HG02885 (cell line): ENCODE data around the gene KNL1.
"Not testable (repeated sequence)": the region's sequence is repeated elsewhere in the genome, so short reads cannot be mapped to it uniquely, and the experiment has no call there.

Experiments used
- ATAC-seq: cut with Tn5 transposase; IDR thresholded peaks from one replicate; pipeline ENCODE4 v1.9.1; 2021; ENCODE audit warnings: mild to moderate bottlenecking; ENCODE audit not compliant: unreplicated experiment, poor library complexity

Gene KNL1

DNA sequence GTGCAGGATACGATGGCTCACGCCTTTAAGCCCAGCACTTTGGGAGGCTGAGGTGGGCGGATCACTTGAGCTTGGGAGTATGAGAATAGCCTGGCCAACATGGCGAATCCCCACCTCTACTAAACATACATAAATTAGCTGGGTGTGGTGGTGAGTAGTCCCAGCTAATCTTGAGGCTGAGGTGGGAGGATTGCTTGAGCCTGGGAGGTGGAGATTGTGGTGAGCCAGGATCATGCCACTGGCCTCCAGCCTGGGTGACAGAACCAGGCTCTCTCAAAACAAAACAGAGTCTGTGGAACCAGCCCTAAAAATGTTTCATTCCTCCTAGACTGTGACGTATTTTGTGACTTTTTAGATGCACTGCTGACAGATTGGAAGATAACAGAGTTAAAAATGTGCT is 66.6 kb downstream of the KNL1 start:
- ATAC-seq: no peak

DNA sequence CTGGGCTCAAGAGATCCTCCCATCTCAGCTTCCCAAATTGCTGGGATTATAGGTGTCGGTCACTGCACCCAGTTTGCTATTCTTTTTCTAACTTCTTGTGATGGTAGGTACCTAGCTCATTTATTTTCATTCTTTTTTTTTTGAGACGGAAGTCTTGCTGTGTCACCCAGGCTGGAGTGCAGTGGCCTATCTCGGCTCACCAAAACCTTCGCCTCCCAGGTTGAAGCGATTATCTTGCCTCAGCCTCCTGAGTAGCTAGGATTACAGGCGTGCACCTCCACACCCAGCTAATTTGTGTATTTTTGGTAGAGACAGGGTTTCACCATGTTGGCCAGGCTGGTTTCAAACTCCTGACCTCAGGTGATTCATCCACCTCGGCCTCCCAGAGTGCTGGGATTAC is 70.9 kb downstream of the KNL1 start:
- ATAC-seq: no peak

DNA sequence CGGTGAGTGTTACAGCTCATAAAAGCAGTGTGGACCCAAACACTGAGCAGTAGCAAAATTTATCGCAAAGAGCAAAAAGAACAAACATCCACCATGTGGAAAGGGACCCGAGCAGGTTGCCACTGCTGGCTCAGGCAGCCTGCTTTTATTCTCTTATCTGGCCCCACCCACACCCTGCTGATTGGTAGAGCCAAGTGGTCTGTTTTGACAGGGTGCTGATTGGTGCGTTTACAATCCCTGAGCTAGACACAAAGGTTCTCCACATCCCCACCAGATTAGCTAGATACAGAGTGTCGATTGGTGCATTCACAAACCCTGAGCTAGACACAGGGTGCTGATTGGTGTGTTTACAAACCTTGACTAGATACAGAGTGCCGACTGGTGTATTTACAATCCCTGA is 82.2 kb downstream of the KNL1 start:
- not testable (repeated sequence) for ATAC-seq

DNA sequence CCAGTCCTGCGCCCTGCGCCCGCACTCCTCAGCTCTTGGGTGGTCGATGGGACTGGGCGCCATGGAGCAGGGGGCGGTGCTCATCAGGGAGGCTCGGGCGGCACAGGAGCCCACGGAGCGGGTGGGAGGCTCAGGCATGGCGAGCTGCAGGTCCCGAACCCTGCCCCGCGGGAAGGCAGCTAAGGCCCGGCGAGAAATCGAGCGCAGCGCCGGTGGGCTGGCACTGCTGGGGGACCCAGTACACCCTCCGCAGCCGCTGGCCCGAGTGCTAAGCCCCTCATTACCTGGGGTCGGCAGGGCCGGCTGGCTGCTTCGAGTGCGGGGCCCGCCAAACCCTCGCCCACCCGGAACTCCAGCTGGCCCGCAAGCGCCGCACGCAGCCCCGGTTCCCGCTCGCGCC is 82.9 kb downstream of the KNL1 start:
- ATAC-seq: not testable (repeated sequence)

DNA sequence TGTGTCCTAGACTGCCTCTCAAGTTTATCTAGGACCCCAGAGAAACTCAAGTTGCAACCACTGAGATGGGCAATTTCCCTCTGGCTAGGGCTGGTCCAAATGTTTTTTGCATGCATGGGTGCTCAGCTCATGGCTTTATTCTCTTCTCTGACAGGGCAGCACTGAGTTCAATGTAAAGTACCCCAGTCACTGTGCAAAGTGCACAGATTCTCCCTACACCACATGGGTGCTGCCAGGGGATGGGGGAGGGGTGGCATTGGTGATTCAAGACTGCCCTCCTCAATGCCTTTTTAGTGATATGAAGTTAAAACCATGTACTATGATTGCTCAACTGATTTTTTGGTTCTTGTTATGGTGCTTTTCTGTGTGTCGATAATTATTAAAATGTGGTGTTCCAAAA is 86.1 kb downstream of the KNL1 start:
- no peak for ATAC-seq

DNA sequence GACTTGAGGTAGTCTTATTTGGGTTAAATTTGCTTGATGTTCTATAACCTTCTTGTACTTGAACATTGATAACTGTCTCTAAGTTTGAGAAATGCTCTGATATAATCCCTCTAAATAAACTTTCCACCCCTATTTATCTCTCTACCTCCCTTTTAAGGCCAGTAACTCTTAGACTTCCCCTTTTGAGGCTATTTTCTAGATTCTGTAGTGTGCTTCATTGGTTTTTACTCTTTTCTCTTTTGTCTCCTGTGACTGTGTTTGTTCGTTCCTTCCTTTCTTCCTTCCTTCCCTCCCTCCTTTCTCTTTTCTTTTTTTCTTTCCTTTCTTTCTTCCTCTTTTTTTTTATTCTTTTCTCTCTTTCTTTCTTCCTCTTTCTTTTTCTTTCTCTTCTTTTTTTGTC is 86.9 kb downstream of the KNL1 start:
- not testable (repeated sequence) for ATAC-seq

DNA sequence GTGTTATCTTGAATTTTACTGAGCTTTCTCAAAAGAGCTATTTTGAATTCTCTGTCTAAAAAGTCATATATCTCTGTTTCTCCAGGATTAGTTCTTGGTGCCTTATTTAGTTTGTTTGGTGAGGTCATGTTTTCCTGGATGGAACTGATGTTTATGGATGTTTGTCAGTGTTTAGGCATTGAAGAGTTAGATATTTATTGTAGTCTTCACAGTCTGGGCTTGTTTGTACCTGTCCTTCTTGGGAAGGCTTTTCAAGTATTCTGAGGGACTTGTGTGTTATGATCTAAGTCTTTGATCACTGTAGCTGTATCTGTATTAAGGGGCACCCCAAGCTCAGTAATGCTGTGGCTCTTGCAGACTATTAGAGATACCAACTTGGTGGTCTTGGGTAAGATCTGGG is 90.3 kb downstream of the KNL1 start:
- ATAC-seq: no peak

DNA sequence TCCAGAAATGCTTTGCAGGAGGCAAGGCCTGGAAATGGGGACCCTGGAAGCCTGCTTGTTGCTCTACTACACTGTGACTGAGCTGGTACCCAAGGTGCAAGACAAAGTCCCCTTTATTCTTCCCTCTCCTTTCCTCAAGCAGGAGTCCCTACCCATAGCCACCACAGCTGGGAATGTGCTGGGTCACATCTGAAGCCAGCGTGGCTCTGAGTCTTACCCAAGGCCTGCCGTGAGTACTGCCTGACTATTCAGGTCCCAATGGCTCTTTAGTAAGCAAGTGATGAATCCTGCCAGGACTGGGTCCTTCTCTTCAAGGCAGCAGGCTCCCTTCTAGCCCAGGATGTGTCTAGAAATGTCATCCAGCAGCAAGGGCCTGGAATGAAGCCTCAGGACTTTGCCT is 91.3 kb downstream of the KNL1 start:
- no peak for ATAC-seq

DNA sequence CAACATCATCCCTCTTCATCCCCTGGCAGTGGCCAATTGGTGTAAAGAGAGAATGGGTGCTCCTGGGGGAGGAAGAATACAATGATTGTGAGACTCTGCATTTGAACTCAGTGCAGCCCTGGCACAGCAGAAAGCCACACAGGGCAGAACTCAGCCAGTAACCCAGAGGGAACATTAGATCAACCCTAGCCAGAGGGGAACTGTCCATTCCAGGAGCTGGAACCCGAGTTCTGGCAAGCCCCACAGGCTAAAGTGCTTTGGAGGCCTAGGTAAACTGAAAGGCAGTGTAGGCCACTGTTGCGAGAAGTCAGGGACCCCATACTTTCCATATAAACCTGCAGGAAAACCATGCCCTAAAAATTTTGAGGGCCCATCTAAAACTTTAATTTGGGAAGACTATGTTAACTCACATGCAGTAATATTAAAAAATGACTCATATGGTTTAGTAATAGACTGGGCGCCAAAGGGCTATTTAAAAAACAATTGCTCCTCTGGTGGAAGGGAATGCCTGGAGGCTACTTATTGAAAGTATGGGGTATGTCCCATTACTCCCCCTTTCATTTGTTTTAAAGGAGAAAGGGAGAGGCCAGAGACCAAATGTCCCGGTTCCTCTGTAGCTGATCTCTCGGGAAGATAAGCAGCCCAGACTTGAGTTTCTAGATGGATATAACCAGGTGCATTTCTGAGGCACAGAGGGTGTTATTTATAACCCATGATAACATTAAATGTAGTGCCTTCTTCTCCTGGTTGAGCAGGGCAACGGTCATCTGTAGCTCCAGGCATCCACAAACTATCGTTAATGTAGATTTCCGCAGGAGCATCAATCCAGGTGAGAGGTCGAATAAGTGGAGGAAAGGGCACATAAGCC is 95.1 kb downstream of the KNL1 start:
- ATAC-seq: no peak

DNA sequence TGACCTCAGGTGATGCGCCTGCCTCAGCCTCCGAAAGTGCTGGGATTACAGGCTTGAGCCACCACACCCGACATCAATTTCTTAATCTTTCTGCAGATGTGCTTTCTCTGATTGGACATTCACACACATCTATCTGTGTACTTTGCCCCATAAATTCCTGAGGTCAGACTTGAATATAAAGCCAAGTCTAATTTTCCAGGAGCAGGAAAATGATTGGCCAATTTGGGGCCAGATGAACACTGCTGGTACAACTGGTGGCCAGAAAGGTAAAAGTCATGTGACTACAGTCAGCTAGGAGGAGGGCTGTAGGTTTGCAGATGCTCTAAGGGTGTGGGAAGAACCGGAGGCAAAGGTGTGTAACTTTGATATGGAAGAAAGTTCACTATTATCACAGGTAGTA is 97.7 kb downstream of the KNL1 start:
- ATAC-seq: no peak

DNA sequence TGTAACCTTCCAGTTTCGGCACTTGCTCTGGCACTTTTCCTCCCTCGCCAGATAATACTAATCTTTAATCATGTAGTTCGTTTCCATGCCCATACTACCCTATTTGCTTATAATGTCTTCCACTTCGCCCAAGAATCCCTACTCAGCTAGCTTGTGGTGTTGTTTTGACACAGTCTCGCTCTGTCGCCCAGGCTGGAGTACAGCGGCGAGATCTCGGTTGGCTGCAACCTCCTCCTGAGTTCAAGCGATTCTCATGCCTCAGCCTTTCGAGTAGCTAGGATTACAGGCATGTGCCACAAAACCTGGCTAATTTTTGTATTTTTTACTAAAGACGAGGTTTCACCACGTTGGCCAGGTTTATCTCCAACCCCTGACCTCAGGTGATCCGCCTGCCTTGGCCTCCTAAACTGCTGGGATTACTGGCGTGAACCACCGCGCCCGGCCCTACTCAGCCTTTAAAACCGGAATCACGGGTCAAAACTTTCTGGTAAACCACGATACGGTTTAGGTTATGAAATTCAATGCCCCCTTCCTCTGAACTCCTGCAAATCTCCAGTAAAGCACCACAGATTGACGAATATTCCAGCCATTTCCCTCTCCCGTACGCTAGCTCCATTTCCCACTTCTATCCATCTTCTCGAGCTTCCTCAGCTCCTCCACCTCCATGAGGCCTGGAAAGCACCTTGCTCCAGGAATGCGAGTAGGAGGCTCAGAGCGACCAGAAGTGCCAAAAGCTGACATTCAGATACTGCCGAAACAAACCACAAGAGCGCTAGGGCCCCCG is 100.0 kb downstream of the KNL1 start:
- no peak for ATAC-seq

DNA sequence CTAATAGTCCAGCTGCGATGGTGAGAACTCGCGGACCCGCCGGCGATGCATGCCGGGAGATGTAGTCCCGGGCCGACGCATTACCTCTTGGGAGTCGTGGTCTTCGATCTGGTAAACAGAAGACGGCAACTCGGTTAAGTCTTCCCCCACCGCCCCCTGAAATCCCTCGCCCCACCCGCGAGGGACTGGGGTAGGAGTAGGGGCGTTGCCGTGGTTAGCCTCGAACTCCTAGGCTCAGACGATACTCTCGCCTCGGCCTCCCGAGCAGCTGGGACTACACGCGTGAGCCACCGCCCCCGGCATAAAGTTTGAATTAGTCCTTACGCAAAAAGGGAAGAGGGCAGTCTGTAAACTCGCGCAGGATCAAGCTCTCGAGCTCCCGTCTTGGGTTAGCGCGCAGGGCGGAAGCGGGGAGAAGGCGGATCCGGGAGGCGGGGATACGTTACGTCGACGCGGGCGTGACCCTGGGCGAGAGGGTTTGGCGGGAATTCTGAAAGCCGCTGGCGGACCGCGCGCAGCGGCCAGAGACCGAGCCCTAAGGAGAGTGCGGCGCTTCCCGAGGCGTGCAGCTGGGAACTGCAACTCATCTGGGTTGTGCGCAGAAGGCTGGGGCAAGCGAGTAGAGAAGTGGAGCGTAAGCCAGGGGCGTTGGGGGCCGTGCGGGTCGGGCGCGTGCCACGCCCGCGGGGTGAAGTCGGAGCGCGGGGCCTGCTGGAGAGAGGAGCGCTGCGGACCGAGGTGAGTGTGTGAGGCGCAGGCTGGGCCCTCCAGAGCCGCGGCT is 100.8 kb downstream of the KNL1 start, which contains the start of gene RAD51:
Gene RAD51, plus strand, starts transcription at position 487 of the 781 bp plus-strand sequence. CDS start 3,585 bp downstream, outside the sequence.
- peak; percentile 87 for ATAC-seq

DNA sequence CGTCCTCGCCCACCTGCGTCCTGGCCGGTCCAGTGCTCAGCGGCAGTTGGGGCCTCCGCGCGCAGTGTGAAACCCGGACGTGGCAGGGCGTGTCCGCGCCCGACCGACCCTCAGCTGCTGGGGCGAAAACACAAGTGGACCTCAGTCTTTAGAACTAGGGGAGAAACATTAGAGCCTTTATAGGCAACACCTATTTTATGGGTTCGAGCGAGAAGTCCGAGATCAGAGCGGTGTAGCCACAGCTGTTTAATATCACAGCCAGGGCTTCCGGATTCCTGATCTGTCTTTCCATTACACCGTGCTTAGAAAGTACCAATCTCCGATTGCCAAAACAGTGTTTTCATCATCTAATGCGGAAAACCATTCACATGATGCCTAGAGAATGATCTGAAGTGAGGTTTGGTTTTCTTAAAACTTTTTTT is 101.4 kb downstream of the KNL1 start:
- peak; percentile 31 for ATAC-seq

DNA sequence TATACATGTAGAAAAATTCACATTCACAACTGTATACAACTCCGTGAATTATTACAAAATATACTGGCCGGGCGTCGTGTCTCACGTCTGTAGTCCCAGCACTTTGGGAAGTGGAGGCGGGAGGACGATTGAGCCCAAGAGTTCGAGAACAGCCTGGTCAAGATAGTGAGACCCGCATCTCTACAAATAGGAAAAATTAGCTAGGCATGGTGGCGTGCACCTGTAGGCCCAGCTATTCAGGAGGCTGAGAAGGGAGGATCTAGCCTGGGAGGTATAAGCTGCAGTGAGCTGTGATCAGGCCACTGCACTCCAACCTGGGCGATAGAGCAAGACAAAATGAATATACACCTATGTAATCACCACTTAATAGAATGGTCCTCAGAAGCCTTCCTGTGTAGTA is 102.2 kb downstream of the KNL1 start:
- ATAC-seq: no peak

DNA sequence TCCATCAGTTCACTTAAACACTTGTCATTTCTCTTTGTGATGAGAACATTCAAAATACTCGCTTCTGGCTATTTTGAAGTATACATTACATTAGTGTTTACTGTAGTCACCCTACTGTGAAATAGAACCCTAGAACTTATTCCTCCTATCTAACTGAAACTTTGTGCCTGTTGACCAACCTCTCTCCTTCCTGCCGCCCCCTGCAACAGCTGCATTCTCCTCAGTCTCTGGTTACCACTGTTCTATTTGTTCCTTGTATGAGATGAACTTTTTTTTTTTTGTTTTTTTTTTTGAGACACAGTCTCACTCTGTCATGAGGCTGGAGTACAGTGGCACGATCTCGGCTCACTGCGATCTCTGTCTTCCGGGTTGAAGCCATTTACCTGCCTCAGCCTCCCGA is 103.9 kb downstream of the KNL1 start:
- no peak for ATAC-seq

DNA sequence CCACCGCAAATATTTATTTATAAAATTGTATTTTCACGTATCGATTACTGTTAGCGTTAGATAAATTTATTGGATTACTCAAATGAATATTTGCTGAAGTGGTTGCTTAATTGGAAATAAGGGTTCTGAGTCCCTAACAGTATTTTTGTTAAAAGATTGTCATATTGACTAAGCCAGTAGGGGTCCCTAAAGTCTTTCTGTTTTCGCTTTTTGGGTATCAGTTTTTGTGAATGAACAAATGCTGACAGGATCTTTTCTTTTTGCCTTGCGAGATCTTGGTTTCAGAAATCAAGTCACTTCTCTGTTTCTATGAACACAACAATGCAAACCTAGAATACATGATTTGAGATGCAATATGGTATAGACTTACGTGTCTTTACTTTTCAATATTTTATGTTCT is 108.0 kb downstream of the KNL1 start:
- ATAC-seq: no peak

DNA sequence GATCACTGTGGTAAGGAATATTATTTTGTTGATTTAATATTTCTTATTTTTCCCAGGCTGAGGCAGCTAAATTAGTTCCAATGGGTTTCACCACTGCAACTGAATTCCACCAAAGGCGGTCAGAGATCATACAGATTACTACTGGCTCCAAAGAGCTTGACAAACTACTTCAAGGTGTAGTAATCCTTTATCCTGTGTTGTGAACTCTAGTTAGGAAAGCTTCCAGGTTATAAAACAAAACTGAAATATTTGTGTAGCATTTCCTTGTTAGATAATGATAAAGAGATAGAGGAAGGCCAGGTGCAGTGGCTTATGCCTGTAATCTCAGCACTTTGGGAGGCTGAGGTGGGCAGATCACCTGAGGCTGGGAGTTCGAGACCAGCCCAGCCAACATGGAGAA is 112.1 kb downstream of the KNL1 start:
- no peak for ATAC-seq
